LHCN-M2 (cell line): ENCODE data around the gene MACF1. TPM values are rescaled to one million over a fixed set of nuclear protein-coding genes. Genes with fewer than 3 reads are reported as not detected.
A peak's percentile ranks its signal among the peaks of the same experiment; 100 is the strongest.

ENCODE experiments used
- DNase-seq: peaks from one replicate; pipeline ENCODE4 v3.0.0-alpha.2; 2012; ENCODE audit warnings: low read depth
- total RNA-seq: library from RNA; depleted of rRNA; stranded (reverse); fragments of >200 nt; gene quantifications from 2 replicates; pipeline ENCODE4 v1.2.3, GENCODE V29; 2014

Gene MACF1
- total RNA-seq, 1 experiment from 2014 or later, result 366 TPM

- no peak for DNase-seq
Measured at GRCh38 chr1:39212499-39212898, 8.0 kb downstream of the MACF1 start.

GRCh38 chr1:39213511-39214002 is 9.1 kb downstream of the MACF1 start:
- DNase-seq, result peak; percentile 68

GRCh38 chr1:39214021-39214713 is 9.7 kb downstream of the MACF1 start:
- no peak for DNase-seq

- DNase-seq, result no peak
Measured at GRCh38 chr1:39214714-39214997, 10.2 kb downstream of the MACF1 start.

GRCh38 chr1:39214998-39215873 is 10.7 kb downstream of the MACF1 start:
- no peak for DNase-seq

GRCh38 chr1:39216771-39217170 is 12.3 kb downstream of the MACF1 start:
- DNase-seq, result no peak

DNA sequence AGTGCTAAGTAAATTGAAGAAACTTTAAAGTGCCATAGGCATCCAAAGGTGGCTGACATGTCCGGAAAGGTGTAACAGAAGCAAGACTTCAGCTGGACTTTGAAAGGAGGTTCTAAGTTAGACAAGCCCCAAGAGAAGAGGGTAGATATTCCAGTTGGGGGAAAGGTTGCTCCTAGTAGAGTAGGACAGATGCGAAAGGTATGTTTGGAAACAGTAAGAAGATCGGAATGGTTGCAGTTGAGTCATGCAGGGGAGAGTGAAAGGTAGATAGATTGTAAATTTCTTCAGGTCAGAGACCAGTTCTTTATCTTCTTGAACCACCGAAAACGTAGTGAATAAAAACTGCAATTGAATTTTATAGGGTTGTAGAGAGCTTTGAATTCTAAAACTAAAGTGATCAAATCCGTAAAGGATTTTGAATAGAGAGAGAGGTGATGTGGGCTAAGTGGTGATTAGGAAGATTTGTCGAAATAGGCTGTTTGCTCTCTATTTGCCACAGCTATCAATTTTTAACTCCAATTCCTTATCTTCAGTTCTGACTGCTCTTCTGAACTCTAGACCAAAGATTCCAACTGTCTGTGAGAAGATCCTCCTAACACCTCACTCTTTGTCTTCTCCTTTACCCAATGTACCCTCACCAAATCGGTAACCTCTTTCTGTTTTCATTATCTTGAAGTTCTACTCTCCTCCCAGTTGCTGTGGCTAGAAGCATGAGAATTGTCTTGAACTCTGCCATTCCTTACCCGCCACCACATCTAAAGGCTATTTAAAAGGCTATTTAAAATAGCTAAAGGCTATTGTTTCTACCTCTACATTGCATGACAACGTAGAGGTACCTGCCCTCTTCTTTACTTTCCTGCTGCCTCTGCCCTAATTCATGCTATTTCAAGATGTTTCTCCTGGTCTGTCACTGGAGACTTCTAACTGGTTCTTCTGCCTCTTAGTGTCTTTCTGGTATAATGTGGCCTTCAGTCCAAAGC is 16.7 kb downstream of the MACF1 start:
- no peak for DNase-seq

GRCh38 chr1:39224295-39224829 is 19.9 kb downstream of the MACF1 start:
- DNase-seq, result no peak

- no peak for DNase-seq
Measured at GRCh38 chr1:39226836-39227235, 22.3 kb downstream of the MACF1 start.

GRCh38 chr1:39228252-39228651 is 23.8 kb downstream of the MACF1 start:
- no peak for DNase-seq

DNA sequence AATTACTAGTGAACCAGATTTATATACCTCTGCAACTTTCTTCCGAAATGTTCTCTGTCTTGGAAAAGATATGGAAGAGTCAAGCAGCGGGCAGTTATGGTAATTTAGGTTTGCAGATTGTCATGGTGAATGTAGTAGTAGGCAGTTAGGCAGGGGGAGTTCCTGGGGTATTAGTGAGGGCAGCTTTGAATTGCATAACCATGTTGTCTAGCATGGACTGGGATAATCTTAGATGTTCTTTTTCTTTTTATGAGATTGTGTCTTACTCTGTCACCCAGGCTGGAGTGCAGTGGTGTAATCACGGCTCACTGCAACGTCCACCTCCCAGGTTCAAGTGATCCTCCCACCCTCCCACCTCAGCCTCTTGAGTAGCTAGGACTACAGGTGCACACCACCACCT is 25.0 kb downstream of the MACF1 start:
- DNase-seq, result no peak

DNA sequence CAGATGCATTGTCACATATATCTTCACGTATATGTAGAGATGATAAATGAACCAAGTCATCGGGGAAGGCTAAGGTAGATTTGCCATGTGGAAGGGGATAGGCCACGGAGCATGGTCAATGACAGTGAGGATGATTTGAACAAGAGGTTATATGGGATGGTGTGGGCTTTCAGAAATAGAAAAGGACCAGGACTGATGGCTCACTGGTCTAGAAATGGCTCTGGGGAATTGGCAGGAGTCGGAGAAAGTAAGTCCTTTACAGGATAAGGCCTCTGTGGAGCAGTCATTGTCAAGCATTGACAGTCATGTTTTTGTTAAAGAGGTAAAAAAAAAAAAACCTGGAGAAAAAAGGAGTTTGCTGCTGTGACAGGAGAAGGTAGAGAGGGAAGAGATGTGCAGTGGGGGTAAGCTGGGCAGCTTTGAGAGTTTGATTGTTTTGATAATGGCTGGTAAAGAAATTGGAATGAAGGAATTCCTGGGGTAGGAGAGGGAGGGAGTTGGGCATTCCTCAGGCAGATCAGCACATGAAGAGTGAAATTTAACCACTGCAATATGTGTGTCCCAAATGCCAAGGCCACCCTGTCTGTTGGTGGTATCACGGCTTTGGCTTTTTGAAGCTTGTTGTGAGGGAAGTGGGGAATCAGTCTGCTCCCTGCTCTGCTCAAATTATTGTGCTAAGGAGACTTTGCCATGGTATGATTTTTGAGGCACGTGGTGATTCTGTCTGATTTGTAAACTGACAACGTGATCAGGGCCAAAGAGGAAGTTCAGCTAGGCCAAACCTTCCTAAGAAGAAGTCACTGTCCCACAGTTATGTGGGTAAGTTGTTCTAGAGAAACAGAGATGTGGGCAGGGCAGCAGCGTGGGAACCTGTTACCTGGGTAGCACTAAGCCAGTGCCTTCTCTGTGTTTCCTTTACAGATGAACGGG is 26.0 kb downstream of the MACF1 start:
- DNase-seq, result peak; percentile 32

DNA sequence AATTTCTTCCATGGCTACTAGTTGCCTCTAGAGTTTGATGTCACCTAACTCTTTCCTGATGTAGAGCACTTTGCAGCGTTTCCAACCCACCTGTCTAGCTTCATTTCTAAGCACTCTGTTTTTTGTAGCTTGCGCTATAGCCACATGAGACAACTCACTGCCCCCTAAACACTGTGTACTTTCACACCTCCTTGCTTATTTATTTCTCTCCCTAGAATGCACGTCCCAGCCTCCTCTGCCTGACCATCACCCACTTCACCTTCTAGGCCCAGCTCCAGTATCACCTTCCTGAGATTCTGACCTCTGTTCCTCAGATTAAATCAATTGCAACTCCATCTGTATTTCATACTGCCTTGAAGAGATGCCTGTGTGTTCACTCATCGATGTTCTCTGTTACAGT is 32.5 kb downstream of the MACF1 start:
- no peak for DNase-seq

GRCh38 chr1:39238476-39238875 is 34.0 kb downstream of the MACF1 start:
- DNase-seq, result peak; percentile 50

DNA sequence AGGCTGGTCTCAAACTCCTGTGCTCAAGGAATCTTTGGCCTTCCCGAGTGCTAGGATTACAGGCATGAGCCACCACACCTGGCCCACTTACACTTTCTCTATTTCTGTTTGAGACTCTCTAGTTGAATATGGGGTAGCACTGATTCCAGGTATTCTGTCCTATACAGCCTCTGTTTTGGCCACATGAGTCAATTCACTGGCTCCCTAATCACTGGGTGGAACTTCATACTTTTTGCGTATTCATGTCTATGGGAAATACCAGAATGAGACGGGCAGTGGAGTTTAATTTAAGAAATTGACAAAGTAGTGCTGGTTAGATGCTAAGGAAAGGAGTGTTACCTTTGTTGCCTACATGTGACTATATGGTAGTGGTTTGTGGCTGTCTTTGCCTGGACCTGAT is 35.5 kb downstream of the MACF1 start:
- no peak for DNase-seq

- DNase-seq, result no peak
Measured at GRCh38 chr1:39243302-39243701, 38.8 kb downstream of the MACF1 start.

DNA sequence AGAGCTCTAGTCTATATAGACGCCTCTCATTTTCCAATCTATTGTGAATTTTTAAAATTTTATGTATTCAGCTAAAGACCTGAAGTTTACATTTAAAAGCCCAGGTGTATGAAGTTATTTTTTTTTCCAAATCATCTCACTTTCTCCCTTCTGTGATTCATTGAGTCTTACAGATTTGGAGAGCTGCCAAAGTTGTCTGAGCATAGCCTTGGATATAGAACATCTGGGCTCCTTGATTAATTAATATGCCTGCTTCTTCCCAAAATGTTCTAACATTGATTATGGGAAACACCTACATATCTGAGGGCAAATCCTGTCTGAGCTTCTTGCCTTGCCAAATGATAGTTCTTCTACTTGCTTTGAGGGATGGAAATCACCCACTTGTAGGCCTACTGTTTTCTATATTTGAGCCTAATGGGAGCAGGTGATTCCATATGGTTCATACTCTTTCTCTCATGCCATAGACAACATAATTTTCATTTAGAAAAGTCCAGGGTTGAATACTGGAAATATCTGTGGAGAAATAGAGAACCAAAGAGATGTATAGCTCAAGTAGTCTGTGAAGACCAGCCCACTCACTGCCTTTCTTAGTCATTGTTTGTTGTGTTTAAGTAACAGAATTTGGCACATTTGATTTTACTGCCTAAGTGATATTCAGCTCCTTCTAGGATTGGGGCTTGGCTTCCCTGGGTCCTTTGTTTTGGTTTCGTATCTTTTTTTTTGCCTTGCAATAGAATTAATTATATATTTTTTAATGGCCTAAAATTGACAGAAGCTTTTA is 46.2 kb downstream of the MACF1 start:
- DNase-seq, result peak; percentile 51

- DNase-seq, result peak; percentile 48
Measured at GRCh38 chr1:39255222-39255621, 50.7 kb downstream of the MACF1 start.

DNA sequence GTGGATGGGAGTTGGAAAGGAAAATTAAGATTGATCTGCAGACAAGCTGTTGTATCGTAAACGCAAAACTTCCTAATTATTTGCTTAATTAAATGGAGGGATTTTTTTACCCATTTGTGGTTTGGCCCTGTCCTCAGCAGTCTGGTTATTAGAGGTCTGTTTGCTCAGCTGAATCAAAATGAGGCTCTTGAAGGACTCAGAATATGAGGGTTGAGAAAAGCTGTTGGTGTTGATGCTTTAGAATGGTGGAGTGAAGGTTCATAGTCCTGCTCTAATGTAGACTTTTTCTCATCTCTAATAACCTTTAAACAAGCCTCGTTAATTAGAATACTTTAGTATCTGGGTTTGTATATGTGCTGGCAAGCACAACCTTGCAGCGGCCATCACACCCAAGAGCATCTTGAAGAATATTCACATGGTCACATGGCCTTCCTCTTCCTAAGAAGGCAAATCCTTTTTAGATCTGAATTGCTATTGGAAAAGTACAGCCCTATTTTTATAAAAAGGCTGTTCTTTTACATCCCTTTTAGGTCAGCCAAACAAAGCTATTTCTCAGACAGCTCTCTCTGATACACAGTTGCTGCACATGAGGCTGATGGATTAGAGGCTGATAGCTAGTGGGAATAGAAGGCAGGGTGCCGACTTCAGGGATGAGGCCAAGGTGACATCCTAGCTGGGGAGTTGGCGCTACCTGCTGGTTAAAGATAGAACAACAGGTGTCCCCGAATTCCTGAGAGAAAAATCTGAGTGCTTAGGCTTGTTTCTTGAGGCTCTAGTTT is 53.8 kb downstream of the MACF1 start:
- DNase-seq, result peak; percentile 65
